HepG2 (cell line): ENCODE results near the gene CCDC154. TPM values are rescaled to one million over a fixed set of nuclear protein-coding genes. Genes with fewer than 3 reads are reported as not detected.

Source experiments
- ARID4A ChIP-seq: sonication (generic); formaldehyde crosslinking; IDR thresholded peaks from 2 replicates; pipeline ENCODE4 v1.5.0; 2020; ENCODE audit warnings: mild to moderate bottlenecking, missing genetic modification reagents, borderline replicate concordance
- ETV6 ChIP-seq: sonication (generic); formaldehyde crosslinking; conservative IDR thresholded peaks from 2 replicates; pipeline ENCODE4 v1.4.0; 2020; ENCODE audit warnings: missing genetic modification reagents
- HOXA9 ChIP-seq: sonication (generic); formaldehyde crosslinking; IDR thresholded peaks from 2 replicates; pipeline ENCODE4 v1.8.1; 2022; ENCODE audit warnings: missing genetic modification reagents, mild to moderate bottlenecking, moderate library complexity, borderline replicate concordance
- NFE2L2 ChIP-seq: fragments of 150-350 bp; IDR thresholded peaks from 2 replicates; pipeline ENCODE4 v1.6.1; 2014; ENCODE audit warnings: low read length
- ZBTB1 ChIP-seq: sonication (generic); formaldehyde crosslinking; IDR thresholded peaks from 2 replicates; pipeline ENCODE4 v1.4.0; 2020; ENCODE audit warnings: missing genetic modification reagents, borderline replicate concordance
- ZNF776 ChIP-seq: sonication (generic); formaldehyde crosslinking; IDR thresholded peaks from 2 replicates; pipeline ENCODE4 v1.4.0; 2020; ENCODE audit warnings: mild to moderate bottlenecking, missing genetic modification reagents
- ZSCAN9 ChIP-seq: IDR thresholded peaks from 2 replicates; pipeline ENCODE4 v1.6.1; 2016; ENCODE audit warnings: borderline replicate concordance
- polyA plus RNA-seq, 8 experiments: library from polyadenylated mRNA; depleted of rRNA in 3 of 8; stranded (reverse) in 7 of 8; unstranded in 1 of 8; fragments of >200 nt; fragmentation: Illumina TruSeq in 4 of 8; extraction: Trizol in 4 of 8; gene quantifications; 2 replicates each; pipeline versions ENCODE4 v1.2.1 to v1.2.3, GENCODE V29; 2011 to 2016; ENCODE audit warnings: low read depth in 4 of 8, missing spikeins in 1 of 8, mixed read lengths in 1 of 8; ENCODE audit not compliant: insufficient read depth in 1 of 8
- total RNA-seq, 5 experiments: library from RNA; depleted of rRNA; stranded (reverse); fragments of >200 nt; fragmentation: Illumina TruSeq; extraction: Trizol; gene quantifications; 2 replicates each; pipeline ENCODE4 v1.2.3, GENCODE V29; 2016; ENCODE audit warnings: low read depth in 1 of 5
- TF ChIP-seq, protein P1 (sequence below): sonication (generic); formaldehyde crosslinking; IDR thresholded peaks from 2 replicates; pipeline ENCODE4 v1.8.0; 2022; ENCODE audit warnings: mild to moderate bottlenecking, missing genetic modification reagents
- TF ChIP-seq, protein P2 (sequence below): sonication (generic); formaldehyde crosslinking; IDR thresholded peaks from 2 replicates; pipeline ENCODE4 v1.5.1; 2020; ENCODE audit warnings: mild to moderate bottlenecking, moderate library complexity, missing genetic modification reagents
- TF ChIP-seq, protein P3 (sequence below): sonication (generic); formaldehyde crosslinking; IDR thresholded peaks from 2 replicates; pipeline ENCODE4 v1.4.0; 2020; ENCODE audit warnings: mild to moderate bottlenecking, missing genetic modification reagents, borderline replicate concordance
- TF ChIP-seq, protein P4 (sequence below): sonication (generic); formaldehyde crosslinking; IDR thresholded peaks from 2 replicates; pipeline ENCODE4 v1.5.0; 2020; ENCODE audit warnings: missing genetic modification reagents, mild to moderate bottlenecking, borderline replicate concordance
- TF ChIP-seq, protein P5 (sequence below): sonication (generic); formaldehyde crosslinking; IDR thresholded peaks from 2 replicates; pipeline ENCODE4 v1.4.0; 2020; ENCODE audit warnings: missing genetic modification reagents

CCDC154 gene
- total and polyA plus RNA-seq, 2 of the 13 experiments (the other 11 are each of a cell fraction or from before 2014, with no cell fraction given) = 0.92 to 1.5 TPM

GRCh38 chr16:1413684-1414531, 30.4 kb downstream of the CCDC154 start (continued):
- TF ChIP-seq ARID4A (CRISPR knock-in tag) = peak; percentile 44; the same call in 1 of the 2 replicates
- 0 out of 2 replicates have a peak, but pooled peaks have one; percentile 18 for TF ChIP-seq ZNF776 (CRISPR knock-in tag)
- TF ChIP-seq, protein P1, sequence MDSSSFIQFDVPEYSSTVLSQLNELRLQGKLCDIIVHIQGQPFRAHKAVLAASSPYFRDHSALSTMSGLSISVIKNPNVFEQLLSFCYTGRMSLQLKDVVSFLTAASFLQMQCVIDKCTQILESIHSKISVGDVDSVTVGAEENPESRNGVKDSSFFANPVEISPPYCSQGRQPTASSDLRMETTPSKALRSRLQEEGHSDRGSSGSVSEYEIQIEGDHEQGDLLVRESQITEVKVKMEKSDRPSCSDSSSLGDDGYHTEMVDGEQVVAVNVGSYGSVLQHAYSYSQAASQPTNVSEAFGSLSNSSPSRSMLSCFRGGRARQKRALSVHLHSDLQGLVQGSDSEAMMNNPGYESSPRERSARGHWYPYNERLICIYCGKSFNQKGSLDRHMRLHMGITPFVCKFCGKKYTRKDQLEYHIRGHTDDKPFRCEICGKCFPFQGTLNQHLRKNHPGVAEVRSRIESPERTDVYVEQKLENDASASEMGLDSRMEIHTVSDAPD (CRISPR knock-in tag) = no peak
- TF ChIP-seq HOXA9 (CRISPR knock-in tag) = no peak; the same call in 1 of the 2 replicates
- TF ChIP-seq ZSCAN9 (CRISPR knock-in tag) = no peak
- TF ChIP-seq, protein P2, sequence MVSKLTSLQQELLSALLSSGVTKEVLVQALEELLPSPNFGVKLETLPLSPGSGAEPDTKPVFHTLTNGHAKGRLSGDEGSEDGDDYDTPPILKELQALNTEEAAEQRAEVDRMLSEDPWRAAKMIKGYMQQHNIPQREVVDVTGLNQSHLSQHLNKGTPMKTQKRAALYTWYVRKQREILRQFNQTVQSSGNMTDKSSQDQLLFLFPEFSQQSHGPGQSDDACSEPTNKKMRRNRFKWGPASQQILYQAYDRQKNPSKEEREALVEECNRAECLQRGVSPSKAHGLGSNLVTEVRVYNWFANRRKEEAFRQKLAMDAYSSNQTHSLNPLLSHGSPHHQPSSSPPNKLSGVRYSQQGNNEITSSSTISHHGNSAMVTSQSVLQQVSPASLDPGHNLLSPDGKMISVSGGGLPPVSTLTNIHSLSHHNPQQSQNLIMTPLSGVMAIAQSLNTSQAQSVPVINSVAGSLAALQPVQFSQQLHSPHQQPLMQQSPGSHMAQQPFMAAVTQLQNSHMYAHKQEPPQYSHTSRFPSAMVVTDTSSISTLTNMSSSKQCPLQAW = no peak
- peak; percentile 19; the same call in 1 of the 2 replicates for TF ChIP-seq ETV6 (CRISPR knock-in tag)
- no peak for TF ChIP-seq ZBTB1 (CRISPR knock-in tag)
- TF ChIP-seq, protein P3, sequence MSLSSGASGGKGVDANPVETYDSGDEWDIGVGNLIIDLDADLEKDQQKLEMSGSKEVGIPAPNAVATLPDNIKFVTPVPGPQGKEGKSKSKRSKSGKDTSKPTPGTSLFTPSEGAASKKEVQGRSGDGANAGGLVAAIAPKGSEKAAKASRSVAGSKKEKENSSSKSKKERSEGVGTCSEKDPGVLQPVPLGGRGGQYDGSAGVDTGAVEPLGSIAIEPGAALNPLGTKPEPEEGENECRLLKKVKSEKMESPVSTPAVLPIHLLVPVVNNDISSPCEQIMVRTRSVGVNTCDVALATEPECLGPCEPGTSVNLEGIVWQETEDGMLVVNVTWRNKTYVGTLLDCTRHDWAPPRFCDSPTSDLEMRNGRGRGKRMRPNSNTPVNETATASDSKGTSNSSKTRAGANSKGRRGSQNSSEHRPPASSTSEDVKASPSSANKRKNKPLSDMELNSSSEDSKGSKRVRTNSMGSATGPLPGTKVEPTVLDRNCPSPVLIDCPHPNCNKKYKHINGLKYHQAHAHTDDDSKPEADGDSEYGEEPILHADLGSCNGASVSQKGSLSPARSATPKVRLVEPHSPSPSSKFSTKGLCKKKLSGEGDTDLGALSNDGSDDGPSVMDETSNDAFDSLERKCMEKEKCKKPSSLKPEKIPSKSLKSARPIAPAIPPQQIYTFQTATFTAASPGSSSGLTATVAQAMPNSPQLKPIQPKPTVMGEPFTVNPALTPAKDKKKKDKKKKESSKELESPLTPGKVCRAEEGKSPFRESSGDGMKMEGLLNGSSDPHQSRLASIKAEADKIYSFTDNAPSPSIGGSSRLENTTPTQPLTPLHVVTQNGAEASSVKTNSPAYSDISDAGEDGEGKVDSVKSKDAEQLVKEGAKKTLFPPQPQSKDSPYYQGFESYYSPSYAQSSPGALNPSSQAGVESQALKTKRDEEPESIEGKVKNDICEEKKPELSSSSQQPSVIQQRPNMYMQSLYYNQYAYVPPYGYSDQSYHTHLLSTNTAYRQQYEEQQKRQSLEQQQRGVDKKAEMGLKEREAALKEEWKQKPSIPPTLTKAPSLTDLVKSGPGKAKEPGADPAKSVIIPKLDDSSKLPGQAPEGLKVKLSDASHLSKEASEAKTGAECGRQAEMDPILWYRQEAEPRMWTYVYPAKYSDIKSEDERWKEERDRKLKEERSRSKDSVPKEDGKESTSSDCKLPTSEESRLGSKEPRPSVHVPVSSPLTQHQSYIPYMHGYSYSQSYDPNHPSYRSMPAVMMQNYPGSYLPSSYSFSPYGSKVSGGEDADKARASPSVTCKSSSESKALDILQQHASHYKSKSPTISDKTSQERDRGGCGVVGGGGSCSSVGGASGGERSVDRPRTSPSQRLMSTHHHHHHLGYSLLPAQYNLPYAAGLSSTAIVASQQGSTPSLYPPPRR (CRISPR knock-in tag) = no peak
- TF ChIP-seq, protein P4, sequence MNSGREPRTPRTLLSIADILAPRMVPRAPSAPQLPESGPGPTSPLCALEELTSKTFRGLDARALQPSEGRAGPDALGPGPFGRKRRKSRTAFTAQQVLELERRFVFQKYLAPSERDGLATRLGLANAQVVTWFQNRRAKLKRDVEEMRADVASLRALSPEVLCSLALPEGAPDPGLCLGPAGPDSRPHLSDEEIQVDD (CRISPR knock-in tag) = no peak
- TF ChIP-seq, protein P5, sequence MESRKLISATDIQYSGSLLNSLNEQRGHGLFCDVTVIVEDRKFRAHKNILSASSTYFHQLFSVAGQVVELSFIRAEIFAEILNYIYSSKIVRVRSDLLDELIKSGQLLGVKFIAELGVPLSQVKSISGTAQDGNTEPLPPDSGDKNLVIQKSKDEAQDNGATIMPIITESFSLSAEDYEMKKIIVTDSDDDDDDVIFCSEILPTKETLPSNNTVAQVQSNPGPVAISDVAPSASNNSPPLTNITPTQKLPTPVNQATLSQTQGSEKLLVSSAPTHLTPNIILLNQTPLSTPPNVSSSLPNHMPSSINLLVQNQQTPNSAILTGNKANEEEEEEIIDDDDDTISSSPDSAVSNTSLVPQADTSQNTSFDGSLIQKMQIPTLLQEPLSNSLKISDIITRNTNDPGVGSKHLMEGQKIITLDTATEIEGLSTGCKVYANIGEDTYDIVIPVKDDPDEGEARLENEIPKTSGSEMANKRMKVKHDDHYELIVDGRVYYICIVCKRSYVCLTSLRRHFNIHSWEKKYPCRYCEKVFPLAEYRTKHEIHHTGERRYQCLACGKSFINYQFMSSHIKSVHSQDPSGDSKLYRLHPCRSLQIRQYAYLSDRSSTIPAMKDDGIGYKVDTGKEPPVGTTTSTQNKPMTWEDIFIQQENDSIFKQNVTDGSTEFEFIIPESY (CRISPR knock-in tag) = peak; percentile 90
- no peak for TF ChIP-seq NFE2L2
